Mucosa of descending colon (tissue), 3 donors: Measurements from ENCODE around the gene ZXDC. TPM values are rescaled to one million over a fixed set of nuclear protein-coding genes. Genes with fewer than 3 reads are reported as not detected.

Source experiments
- ATAC-seq: fragments of 200-7000 bp; cut with Tn5 transposase; one replicate; pipeline ENCODE4 v1.9.1; 2020; ENCODE audit warnings: mild to moderate bottlenecking, moderate library complexity
- DNase-seq, 3 donors: peaks; one replicate each; pipeline ENCODE4 v3.0.0-alpha.2; 2020
- H3K36me3 ChIP-seq: fragments of 200-600 bp; one replicate; pipeline ENCODE4 v1.8.0; 2021; ENCODE audit warnings: low read depth, mild to moderate bottlenecking
- H3K4me1 ChIP-seq: fragments of 200-600 bp; one replicate; pipeline ENCODE4 v1.8.0; 2021; ENCODE audit warnings: low read depth, mild to moderate bottlenecking
- H3K4me3 ChIP-seq: fragments of 200-600 bp; one replicate; pipeline ENCODE4 v1.8.0; 2021; ENCODE audit warnings: mild to moderate bottlenecking
- H3K9me3 ChIP-seq: fragments of 200-600 bp; one replicate; pipeline ENCODE4 v1.8.0; 2021; ENCODE audit warnings: mild to moderate bottlenecking
- CTCF ChIP-seq: fragments of 200-600 bp; IDR thresholded peaks from one replicate; pipeline ENCODE4 v1.8.0; 2022; ENCODE audit warnings: antibody characterized with exemption, mild to moderate bottlenecking
- intact Hi-C, 2 donors: fragments of 100-400 bp; cut with DNase I in 1 of 2; cut with micrococcal nuclease in 1 of 2; formaldehyde crosslinking; loops; one replicate each; pipeline versions ENCODE4 v1.11.0 to v1.11.1; 2022; cut with DNase I, micrococcal nuclease
- total RNA-seq, 3 donors: library from RNA; stranded (reverse); fragmentation: NEBNext Ultra II Directional in 2 of 3; extraction: Animal tissue kit (Norgen Biotek cat#: 25700) in 2 of 3; gene quantifications; one replicate each; pipeline versions ENCODE4 v1.2.1 to v1.2.4, GENCODE V29; 2021 to 2023
- donor health status: DM: no; HTN: no; CAD: no; lungs with moderate emphysema.
- donor health status: DM: no; HTN: no; CAD: no.
- donor health status: DM: no; HTN: yes; CAD: no.

The ZXDC gene
- total RNA-seq, 3 donors from 2014 or later: 28.7 to 39.4 (median 37.7) TPM

GRCh38 chr3:126414406-126414805, 61.3 kb downstream of the ZXDC start:
- no peak overlapping the region for H3K4me3 ChIP-seq
- H3K36me3 ChIP-seq: no peaks in the 10 kb centered on the region
- intact Hi-C loops: no loop called here
- ATAC-seq (no peak), DNase-seq (no peak)
- no peak for TF ChIP-seq CTCF
- no peaks in the 10 kb centered on the region for H3K4me1 ChIP-seq
- H3K9me3 ChIP-seq: no peaks in the 10 kb centered on the region

DNA sequence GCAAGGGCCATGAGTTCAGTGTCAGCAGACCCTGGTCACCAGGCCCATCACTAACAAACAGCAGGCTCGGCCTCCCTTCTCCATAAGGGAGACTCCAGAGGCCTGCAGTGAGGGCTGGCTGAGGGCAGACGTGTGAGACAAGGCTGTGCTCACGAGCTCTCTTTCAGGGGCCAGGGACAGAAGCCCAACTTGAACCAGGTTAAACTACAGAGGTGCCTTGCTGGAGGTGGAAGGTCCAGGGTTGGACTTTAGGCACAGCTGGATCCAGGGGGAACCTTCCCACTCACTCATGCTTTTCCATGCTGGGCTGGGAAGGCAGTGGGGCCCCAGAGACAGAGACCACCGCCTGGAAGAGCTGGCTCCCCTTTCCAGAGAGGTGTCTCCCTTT, 62.0 kb downstream of the ZXDC start:
- ATAC-seq: no peak
- H3K9me3 ChIP-seq: no peaks in the 10 kb centered on the region
- no peak overlapping the region for H3K4me3 ChIP-seq
- H3K4me1 ChIP-seq: no peaks in the 10 kb centered on the region
- no peaks in the 10 kb centered on the region for H3K36me3 ChIP-seq
- DNase-seq: no peak
- intact Hi-C loops: no loop called here
- TF ChIP-seq CTCF: no peak

GRCh38 chr3:126412841-126413692, 62.6 kb downstream of the ZXDC start:
- DNase-seq: no peak

DNA sequence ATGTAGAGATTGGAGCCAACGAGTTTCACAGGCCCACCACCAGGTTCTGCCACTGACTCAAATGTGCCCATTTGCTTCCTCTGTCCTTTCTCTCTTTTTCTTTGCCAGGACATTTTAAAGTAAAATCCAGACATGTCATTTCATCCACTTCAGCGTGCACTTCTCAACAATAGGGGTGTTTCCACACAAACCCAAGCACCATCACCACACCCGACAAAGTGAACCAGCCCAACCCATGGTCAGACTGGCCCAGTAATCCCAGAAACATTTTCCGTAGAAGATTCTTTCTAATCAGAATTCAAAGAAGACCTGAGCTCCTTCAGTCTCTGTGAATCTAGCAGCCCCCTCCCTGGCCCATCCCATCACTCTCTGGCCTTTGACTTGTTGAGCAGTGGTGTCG, 67.6 kb downstream of the ZXDC start:
- H3K9me3 ChIP-seq: no peaks in the 10 kb centered on the region
- no peak for ATAC-seq
- H3K4me1 ChIP-seq: no peaks in the 10 kb centered on the region
- intact Hi-C loops: no loop called here
- TF ChIP-seq CTCF: no peak
- no peaks in the 10 kb centered on the region for H3K36me3 ChIP-seq
- no peak for DNase-seq
- H3K4me3 ChIP-seq: no peak overlapping the region

More at GRCh38 chr3:126412841-126413692, 62.6 kb downstream of the ZXDC start:
- Histone ChIP-seq H3K4me1 (no peaks in the 10 kb centered on the region), H3K4me3 (no peak overlapping the region), H3K9me3 (no peaks in the 10 kb centered on the region), H3K36me3 (no peaks in the 10 kb centered on the region)
- TF ChIP-seq CTCF: no peak
- intact Hi-C loops: no loop called here
- ATAC-seq: no peak

DNA sequence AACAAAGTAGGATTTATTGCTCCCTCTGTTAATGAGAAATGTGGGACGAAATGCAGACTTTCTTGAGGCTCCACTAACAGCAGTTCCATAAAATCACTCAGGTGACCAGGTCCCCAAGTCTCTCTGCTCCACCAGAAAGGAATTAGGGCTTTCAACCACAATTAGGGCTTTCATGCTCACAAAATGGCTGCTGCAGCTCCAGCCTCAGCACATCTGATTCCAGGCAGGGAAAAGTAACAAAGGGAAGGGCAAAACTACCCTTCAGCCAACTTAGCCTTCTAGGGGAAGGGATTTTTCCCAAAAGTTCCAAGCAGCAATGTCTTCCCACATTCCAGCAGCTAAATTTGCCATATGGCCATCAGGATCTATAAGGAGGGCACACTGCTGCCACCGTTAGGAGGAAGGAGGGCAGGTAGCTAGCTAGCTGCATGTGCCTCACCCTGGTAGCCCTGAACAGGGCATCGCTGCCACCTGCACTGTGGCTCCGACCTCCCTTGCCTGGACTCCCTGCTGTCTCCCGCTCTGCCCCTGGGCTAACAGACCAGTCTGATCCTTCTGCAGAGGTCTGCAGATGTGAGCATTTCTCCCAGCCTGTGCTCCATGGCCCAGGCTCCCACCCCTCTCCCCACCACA, 68.2 kb downstream of the ZXDC start:
- no peak for TF ChIP-seq CTCF
- no peaks in the 10 kb centered on the region for H3K4me1 ChIP-seq
- DNase-seq (no peak), ATAC-seq (no peak)
- no peaks in the 10 kb centered on the region for H3K36me3 ChIP-seq
- H3K9me3 ChIP-seq: no peaks in the 10 kb centered on the region
- H3K4me3 ChIP-seq: no peak overlapping the region
- intact Hi-C loops: no loop called here
